Coronary artery (tissue), 2 donors: Measurements from ENCODE around the gene KHK.
A peak's percentile ranks its signal among the peaks of the same experiment; 100 is the strongest.

ENCODE experiments used
- DNase-seq: peaks from one replicate; pipeline ENCODE4 v3.0.0-alpha.2; 2017; ENCODE audit warnings: low spot score
- H3K27ac ChIP-seq, 2 donors: fragments of 200-600 bp; sonication (generic); one replicate each; pipeline ENCODE4 v1.5.1; 2016 to 2019
- H3K4me3 ChIP-seq: fragments of 200-600 bp; sonication (generic); 2 replicates; pipeline ENCODE4 v1.5.1; 2016; ENCODE audit warnings: mild to moderate bottlenecking, moderate library complexity
- TF ChIP-seq, protein P1 (sequence below): fragments of 200-600 bp; sonication (generic); IDR thresholded peaks from one replicate; pipeline ENCODE4 v1.5.1; 2019; ENCODE audit warnings: antibody characterized with exemption

KHK gene

GRCh38 chr2:27086724-27087593, at the start of gene KHK:
KHK (plus strand) TSS chr2:27086772; CDS start chr2:27087260, 488 bp downstream.
- TF ChIP-seq, protein P1, sequence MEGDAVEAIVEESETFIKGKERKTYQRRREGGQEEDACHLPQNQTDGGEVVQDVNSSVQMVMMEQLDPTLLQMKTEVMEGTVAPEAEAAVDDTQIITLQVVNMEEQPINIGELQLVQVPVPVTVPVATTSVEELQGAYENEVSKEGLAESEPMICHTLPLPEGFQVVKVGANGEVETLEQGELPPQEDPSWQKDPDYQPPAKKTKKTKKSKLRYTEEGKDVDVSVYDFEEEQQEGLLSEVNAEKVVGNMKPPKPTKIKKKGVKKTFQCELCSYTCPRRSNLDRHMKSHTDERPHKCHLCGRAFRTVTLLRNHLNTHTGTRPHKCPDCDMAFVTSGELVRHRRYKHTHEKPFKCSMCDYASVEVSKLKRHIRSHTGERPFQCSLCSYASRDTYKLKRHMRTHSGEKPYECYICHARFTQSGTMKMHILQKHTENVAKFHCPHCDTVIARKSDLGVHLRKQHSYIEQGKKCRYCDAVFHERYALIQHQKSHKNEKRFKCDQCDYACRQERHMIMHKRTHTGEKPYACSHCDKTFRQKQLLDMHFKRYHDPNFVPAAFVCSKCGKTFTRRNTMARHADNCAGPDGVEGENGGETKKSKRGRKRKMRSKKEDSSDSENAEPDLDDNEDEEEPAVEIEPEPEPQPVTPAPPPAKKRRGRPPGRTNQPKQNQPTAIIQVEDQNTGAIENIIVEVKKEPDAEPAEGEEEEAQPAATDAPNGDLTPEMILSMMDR, result no peak
- Histone ChIP-seq H3K27ac (peak within 1 kb of the TSS; percentile 58 to 93), H3K4me3 (peak within 1 kb of the TSS; percentile 79)
- DNase-seq, result peak; percentile 83

- no peak overlapping the region for H3K4me3 ChIP-seq
- H3K27ac ChIP-seq, result no peak overlapping the region
- no peak for DNase-seq
- TF ChIP-seq, protein P1, result no peak
Measured at GRCh38 chr2:27038012-27038411, 48.6 kb upstream of the KHK start.

GRCh38 chr2:27038631-27039339, 47.8 kb upstream of the KHK start:
- Histone ChIP-seq H3K4me3 (no peak overlapping the region), H3K27ac (no peak overlapping the region)
- TF ChIP-seq, protein P1, result no peak
- no peak for DNase-seq

DNA sequence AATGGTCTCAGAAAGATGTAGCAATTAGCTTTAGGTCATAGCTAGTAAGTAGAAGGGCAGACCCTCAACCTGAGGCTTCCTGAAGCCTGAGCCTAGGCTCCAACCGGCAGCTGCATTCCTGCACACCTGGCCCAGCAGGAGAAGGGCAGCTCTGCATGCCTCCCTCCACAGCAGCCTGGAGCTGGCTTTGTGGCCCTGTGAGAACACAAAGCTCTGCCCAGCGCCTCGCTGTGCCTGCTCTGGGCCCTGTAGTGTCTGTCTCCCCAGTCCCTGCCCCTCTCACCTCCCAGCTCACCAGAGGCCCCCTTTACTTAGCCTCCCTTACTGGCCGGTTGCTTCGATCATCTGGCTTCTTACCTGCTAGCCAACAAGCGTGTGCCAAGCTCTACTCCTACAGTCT, 47.1 kb upstream of the KHK start:
- H3K4me3 ChIP-seq, result no peak overlapping the region
- TF ChIP-seq, protein P1, result no peak
- H3K27ac ChIP-seq, result no peak overlapping the region
- no peak for DNase-seq

GRCh38 chr2:27039871-27040270, 46.7 kb upstream of the KHK start:
- TF ChIP-seq, protein P1, result no peak
- no peak overlapping the region for H3K4me3 ChIP-seq
- DNase-seq, result no peak
- no peak overlapping the region for H3K27ac ChIP-seq

DNA sequence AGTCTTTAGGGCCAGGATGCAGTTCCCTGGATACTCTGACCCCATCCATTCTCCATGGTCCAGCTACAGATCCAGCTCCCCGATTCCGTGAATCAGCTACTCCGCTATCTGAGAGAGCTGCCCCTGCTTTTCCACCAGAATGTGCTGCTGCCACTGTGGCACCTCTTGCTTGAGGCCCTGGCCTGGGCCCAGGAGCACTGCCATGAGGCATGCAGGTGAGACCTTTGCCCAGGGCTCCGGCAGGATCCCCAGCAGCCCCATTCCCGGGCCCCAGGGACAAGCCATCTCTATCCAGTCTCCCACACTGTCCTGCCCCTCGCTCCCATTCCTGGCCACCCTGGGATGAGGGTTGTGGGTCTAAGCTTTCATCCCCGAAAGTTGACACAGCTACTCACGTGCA, 46.3 kb upstream of the KHK start:
- Histone ChIP-seq H3K4me3 (no peak overlapping the region), H3K27ac (no peak overlapping the region)
- DNase-seq, result no peak
- TF ChIP-seq, protein P1, result no peak
